ACC112 (cell line): ENCODE results near the gene DSCAM.

Experiments
- H2AFZ ChIP-seq: fragments of 200-600 bp; sonication (generic); one replicate; pipeline ENCODE4 v1.6.0; 2017; ENCODE audit warnings: antibody characterized with exemption, low read length; ENCODE audit not compliant: unreplicated experiment
- H3K27ac ChIP-seq: fragments of 200-600 bp; sonication (generic); 2 replicates; pipeline ENCODE4 v1.5.1; 2014; ENCODE audit warnings: low read depth, mild to moderate bottlenecking, antibody characterized with exemption, low read length, moderate library complexity
- H3K27me3 ChIP-seq: fragments of 200-600 bp; sonication (generic); 2 replicates; pipeline ENCODE4 v1.6.1; 2014; ENCODE audit warnings: mild to moderate bottlenecking, antibody characterized with exemption, low read length, moderate library complexity, mixed read lengths; ENCODE audit not compliant: insufficient read depth
- H3K36me3 ChIP-seq: fragments of 200-600 bp; sonication (generic); 2 replicates; pipeline ENCODE4 v1.6.1; 2016; ENCODE audit warnings: mild to moderate bottlenecking, antibody characterized with exemption, low read length, moderate library complexity, mixed read lengths; ENCODE audit not compliant: insufficient read depth
- H3K4me1 ChIP-seq: fragments of 200-600 bp; sonication (generic); one replicate; pipeline ENCODE4 v1.6.1; 2016; ENCODE audit warnings: low read length, mixed read lengths; ENCODE audit not compliant: insufficient read depth, unreplicated experiment, control insufficient read depth
- H3K4me3 ChIP-seq: fragments of 200-600 bp; sonication (generic); 2 replicates; pipeline ENCODE4 v1.5.1; 2014; ENCODE audit warnings: mild to moderate bottlenecking, low read depth, low read length
- H3K79me2 ChIP-seq: fragments of 200-600 bp; sonication (generic); one replicate; pipeline ENCODE4 v1.6.0; 2016; ENCODE audit warnings: low read length; ENCODE audit not compliant: control insufficient read depth, unreplicated experiment, insufficient read depth

The DSCAM gene

DNA sequence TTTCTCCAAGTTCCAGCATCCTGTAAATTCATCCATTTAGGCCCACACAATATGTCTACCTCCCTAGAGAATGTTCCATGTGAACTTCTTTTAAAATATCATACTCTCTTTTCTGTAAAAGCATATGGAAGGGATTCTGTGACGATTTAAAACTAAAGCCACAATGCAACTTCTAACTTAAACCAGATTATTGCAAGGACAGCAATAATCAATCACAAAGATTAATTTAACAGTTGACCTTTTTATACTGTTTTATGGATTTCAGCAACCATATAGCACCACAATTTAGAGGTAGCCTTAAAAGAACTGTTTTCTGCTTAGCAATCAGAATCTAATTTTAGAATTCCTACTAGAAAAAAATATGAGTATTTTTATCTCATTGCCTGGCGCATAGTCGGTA, 58.3 kb downstream of the DSCAM start:
- H3K79me2 ChIP-seq = no peaks in the 10 kb centered on the region

DNA sequence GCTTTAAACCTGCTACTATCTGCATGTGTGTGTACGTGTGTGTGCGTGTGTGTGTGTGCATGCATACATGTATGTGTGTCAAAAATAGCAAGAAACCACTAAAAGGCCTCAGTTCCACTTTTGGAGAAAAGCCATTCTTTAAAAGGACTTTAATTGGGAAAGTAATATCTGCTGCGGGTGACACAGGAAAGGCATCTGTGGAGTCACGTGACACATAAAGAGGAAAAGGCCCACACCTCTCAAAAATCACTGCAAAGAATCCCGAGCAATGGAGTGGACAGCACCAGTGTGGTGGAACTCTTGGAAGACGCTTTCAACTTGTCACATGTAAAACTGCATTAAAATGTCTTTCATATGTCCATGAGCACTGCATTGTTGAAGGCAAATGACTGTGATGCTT, 63.6 kb downstream of the DSCAM start:
- Histone ChIP-seq H3K27ac (no peak overlapping the region), H3K79me2 (no peaks in the 10 kb centered on the region), H3K4me3 (no peak overlapping the region), H2AFZ (no peak overlapping the region), H3K36me3 (no peaks in the 10 kb centered on the region), H3K27me3 (no peaks in the 10 kb centered on the region), H3K4me1 (no peaks in the 10 kb centered on the region)

More for the DNA sequence above, 58.3 kb downstream of the DSCAM start:
- H2AFZ ChIP-seq = no peak overlapping the region
- H3K4me1 ChIP-seq = no peaks in the 10 kb centered on the region
- no peak overlapping the region for H3K27ac ChIP-seq
- H3K36me3 ChIP-seq = no peaks in the 10 kb centered on the region
- no peaks in the 10 kb centered on the region for H3K27me3 ChIP-seq
- H3K4me3 ChIP-seq = no peak overlapping the region

DNA sequence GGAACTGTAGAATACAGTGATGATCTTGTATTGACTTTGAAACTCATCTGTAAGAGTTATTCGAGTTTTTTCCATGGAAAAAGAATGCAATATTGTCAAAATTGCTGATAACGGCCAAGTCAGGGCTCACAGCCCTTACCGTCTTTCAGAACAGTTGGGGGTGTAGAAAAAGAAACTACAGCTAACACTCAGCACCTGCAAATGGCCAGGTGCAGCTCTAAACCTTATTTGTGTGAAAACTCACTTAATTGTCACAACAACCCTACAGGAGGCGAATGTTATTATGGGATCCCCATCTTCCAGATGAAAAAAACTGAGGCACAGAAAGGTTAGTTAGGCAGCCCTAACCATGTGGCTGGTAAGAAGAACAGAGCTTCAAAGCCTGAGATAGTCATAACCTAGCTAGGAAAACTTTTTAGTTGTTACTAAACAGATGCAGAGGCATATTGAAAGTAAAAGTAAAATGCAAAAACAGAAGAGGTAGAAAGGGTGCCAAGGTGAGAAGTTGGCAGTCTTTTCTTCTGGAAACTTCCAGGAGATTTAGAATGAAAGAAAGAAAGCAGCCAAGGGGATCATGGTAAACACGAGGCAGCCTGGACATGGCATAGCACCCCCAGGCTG, 76.4 kb downstream of the DSCAM start:
- Histone ChIP-seq H3K27me3 (no peaks in the 10 kb centered on the region), H3K4me3 (no peak overlapping the region), H3K27ac (no peak overlapping the region), H3K36me3 (no peaks in the 10 kb centered on the region), H3K4me1 (no peaks in the 10 kb centered on the region), H2AFZ (no peak overlapping the region), H3K79me2 (no peaks in the 10 kb centered on the region)

DNA sequence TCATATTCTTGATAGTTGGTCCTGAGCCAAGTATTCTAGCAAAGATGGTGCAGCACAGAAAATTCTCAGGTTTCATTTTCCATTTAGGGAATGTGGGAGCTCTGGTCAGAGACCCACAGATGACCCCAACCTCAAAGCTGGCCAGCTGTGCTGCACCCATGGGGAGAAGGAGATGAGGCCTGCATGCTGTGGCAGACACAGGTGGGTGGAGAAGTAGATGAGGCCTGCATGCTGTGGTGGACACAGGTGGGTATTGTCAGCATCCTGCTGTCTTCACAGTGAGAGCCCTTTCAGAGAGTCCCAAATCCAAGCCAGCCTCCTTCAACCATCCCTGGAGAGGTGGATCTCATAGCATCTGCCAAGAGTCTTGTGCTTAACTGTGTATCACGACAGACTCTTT, 77.7 kb downstream of the DSCAM start:
- Histone ChIP-seq H3K4me3 (no peak overlapping the region), H3K36me3 (no peaks in the 10 kb centered on the region), H3K4me1 (no peaks in the 10 kb centered on the region), H2AFZ (no peak overlapping the region), H3K27me3 (no peaks in the 10 kb centered on the region), H3K27ac (no peak overlapping the region), H3K79me2 (no peaks in the 10 kb centered on the region)

DNA sequence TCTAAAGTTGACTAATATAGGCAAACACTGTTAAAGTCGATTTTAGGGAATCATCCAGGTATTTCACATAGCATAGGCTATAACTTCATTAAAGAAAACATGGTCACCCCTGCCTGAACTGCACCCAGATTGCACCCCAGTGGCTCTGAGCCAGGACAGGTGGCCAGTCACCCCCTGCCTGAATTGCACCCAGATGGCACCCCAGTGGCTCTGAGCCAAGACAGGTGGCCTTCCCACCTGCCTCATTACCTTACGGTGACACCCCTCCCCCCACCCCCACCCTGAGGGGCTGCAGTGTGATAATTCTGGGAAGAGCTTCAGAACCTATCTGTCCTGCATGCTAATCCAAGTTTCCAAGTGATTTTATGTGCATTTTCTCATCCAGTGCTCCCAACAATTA, 78.9 kb downstream of the DSCAM start:
- no peak overlapping the region for H3K27ac ChIP-seq
- H3K36me3 ChIP-seq = no peaks in the 10 kb centered on the region
- H3K27me3 ChIP-seq = no peaks in the 10 kb centered on the region
- H2AFZ ChIP-seq = no peak overlapping the region
- H3K4me1 ChIP-seq = no peaks in the 10 kb centered on the region
- H3K4me3 ChIP-seq = no peak overlapping the region
- H3K79me2 ChIP-seq = no peaks in the 10 kb centered on the region

DNA sequence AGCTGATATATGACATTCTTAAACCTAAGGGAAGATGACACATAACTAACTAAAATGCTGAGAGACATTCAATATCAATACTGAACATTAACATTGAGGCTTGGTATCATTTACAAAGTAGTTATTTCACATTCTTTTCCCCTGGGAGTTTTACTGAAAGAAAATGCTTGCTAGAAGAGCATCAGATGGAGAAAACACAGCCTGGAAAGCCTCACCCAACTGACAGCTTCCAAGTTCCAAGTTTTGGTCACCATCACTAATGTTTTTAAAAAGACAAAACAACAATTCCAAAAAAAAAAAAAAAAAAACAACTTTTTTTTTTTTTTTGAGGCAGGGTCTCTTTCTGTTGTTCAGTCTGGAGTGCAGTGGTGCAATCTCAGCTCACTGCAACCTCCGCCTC, 80.6 kb downstream of the DSCAM start:
- Histone ChIP-seq H3K4me1 (no peaks in the 10 kb centered on the region), H3K79me2 (no peaks in the 10 kb centered on the region), H3K27me3 (no peaks in the 10 kb centered on the region), H3K4me3 (no peak overlapping the region), H2AFZ (no peak overlapping the region), H3K27ac (no peak overlapping the region), H3K36me3 (no peaks in the 10 kb centered on the region)

DNA sequence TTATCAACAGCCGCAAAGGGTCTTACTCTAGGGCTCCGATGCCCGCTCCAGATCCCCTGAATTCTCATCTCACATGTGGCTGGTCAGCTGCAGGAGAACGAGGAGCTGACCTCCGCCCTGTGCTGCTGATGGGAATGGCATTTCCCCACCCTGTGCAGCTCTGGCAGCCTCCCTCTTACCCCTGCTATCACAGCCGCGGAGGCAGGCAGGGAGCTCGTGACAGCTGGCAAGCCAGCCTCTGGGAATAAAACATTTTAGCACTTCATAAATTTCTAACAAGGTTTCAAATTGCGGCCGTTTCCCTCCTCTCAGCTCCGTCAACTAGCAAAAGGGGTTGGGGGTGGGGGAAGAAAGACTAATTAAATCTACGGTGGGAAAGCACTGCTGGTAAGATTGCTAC, 81.1 kb downstream of the DSCAM start:
- Histone ChIP-seq H2AFZ (no peak overlapping the region), H3K79me2 (no peaks in the 10 kb centered on the region), H3K4me1 (no peaks in the 10 kb centered on the region), H3K27me3 (no peaks in the 10 kb centered on the region), H3K27ac (no peak overlapping the region), H3K36me3 (no peaks in the 10 kb centered on the region), H3K4me3 (no peak overlapping the region)

DNA sequence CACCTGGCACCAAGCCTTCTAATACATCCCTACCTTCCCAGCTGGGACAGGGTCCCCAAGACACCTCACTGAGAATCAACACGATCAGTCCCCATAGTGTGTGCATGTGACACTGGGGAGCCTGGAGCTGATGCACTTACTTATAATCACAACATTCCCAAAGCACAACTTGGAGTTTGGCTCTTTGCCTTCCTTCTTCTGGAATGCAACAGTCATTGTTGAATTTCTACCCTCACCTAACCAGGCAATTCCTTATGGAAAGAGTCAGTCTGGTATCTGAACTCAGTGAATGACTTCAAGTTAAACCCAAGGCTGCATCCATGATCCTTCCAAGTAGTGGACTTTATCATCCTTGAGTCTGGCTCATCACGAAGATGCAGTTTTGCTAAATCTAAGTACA, 86.1 kb downstream of the DSCAM start:
- H3K79me2 ChIP-seq = no peaks in the 10 kb centered on the region
- no peaks in the 10 kb centered on the region for H3K36me3 ChIP-seq
- H3K27me3 ChIP-seq = no peaks in the 10 kb centered on the region
- no peaks in the 10 kb centered on the region for H3K4me1 ChIP-seq
- no peak overlapping the region for H3K4me3 ChIP-seq
- H3K27ac ChIP-seq = no peak overlapping the region
- H2AFZ ChIP-seq = no peak overlapping the region

DNA sequence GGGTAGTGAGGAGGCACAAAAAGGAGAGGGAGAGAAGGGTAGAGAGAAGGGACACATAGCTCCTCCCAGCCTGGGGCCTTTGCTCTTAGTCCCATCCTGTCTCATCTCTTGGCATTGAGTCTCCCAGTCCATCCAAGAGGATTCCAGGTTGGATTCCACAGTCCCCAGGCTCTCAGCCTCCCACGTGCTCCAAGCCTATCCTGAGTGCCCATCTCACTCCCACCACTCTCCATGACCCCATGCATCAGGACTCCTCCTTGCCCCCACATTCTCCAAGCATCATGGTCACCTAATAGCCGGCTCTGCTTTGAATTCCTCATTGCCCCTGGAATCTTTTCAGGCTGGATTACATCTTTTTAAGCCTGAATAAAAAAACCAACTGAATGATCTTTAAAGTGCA, 87.9 kb downstream of the DSCAM start:
- H3K4me3 ChIP-seq = no peak overlapping the region
- no peaks in the 10 kb centered on the region for H3K36me3 ChIP-seq
- H2AFZ ChIP-seq = no peak overlapping the region
- H3K4me1 ChIP-seq = no peaks in the 10 kb centered on the region
- no peaks in the 10 kb centered on the region for H3K27me3 ChIP-seq
- no peak overlapping the region for H3K27ac ChIP-seq
- H3K79me2 ChIP-seq = no peaks in the 10 kb centered on the region

DNA sequence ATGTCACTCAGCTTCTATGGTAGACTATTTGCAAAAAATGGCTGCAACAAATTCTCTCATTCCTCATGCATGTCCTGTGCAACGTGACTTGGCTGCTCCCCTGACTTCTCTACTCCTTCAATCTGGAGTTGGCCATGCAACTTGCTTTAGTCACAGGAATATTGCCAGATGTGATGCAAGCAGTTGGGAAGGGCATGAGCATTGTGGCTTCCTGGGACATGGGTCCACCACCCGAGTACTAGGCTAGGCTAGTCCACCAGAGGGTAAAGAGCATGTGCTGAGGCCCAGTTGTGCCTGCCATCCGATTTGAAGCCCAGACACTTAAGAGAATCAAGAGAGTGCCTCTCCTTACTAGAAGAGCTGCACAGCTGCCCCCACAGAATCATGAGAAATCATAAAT, 89.6 kb downstream of the DSCAM start:
- Histone ChIP-seq H3K79me2 (no peaks in the 10 kb centered on the region), H3K27ac (no peak overlapping the region), H2AFZ (no peak overlapping the region), H3K36me3 (no peaks in the 10 kb centered on the region), H3K4me3 (no peak overlapping the region), H3K4me1 (no peaks in the 10 kb centered on the region), H3K27me3 (no peaks in the 10 kb centered on the region)

DNA sequence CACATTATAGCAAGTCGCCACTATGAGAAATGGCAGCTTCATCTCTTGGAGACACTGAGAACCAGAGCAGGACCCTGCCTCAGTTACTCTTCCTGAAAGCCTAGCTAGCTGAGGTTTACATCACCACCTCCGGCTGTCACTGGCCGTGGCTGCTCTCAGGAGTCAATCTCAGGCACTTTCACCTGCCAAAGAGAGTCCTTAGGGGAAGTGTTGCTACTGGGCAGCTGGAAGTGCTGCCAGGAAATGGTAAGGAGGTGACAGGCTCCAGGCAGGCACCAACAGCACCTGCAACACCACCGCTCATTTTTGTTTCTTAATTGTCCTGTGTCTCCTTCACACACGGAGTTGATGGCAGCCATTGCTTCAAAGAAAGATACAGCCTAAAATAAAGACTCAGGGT, 92.5 kb downstream of the DSCAM start:
- H3K79me2 ChIP-seq = no peaks in the 10 kb centered on the region
- no peaks in the 10 kb centered on the region for H3K27me3 ChIP-seq
- H2AFZ ChIP-seq = no peak overlapping the region
- no peak overlapping the region for H3K27ac ChIP-seq
- H3K36me3 ChIP-seq = no peaks in the 10 kb centered on the region
- H3K4me1 ChIP-seq = no peaks in the 10 kb centered on the region
- H3K4me3 ChIP-seq = no peak overlapping the region
